Neuronal stem cell (in vitro differentiated cells): Measurements from ENCODE around the gene MYO1C.

Experiments
- DNase-seq: peaks from one replicate; pipeline ENCODE4 v3.0.0-alpha.2; 2013; ENCODE audit warnings: low spot score
- H2AFZ ChIP-seq: one replicate; pipeline ENCODE4 v1.6.1; 2013; ENCODE audit warnings: mild to moderate bottlenecking, low read length, inconsistent platforms
- H2AK5ac ChIP-seq: 2 replicates; pipeline ENCODE4 v1.6.1; 2013; ENCODE audit warnings: low read depth, mild to moderate bottlenecking, inconsistent platforms, low read length, moderate library complexity, mixed read lengths
- H2BK120ac ChIP-seq: 2 replicates; pipeline ENCODE4 v1.6.1; 2013; ENCODE audit warnings: low read depth, mild to moderate bottlenecking, inconsistent platforms, low read length, moderate library complexity, mixed read lengths
- H2BK12ac ChIP-seq: one replicate; pipeline ENCODE4 v1.6.1; 2013; ENCODE audit warnings: low read length, inconsistent platforms
- H2BK15ac ChIP-seq: 2 replicates; pipeline ENCODE4 v1.6.1; 2013; ENCODE audit warnings: mild to moderate bottlenecking, low read length, inconsistent platforms, mixed read lengths
- H2BK5ac ChIP-seq: one replicate; pipeline ENCODE4 v1.6.1; 2013; ENCODE audit warnings: inconsistent platforms, mild to moderate bottlenecking, low read length, moderate library complexity
- H3K14ac ChIP-seq: one replicate; pipeline ENCODE4 v1.6.1; 2013; ENCODE audit warnings: low read length, inconsistent platforms
- H3K18ac ChIP-seq: 2 replicates; pipeline ENCODE4 v1.6.1; 2013; ENCODE audit warnings: low read length, inconsistent platforms
- H3K23ac ChIP-seq: 2 replicates; pipeline ENCODE4 v1.6.1; 2013; ENCODE audit warnings: low read depth, mild to moderate bottlenecking, mixed read lengths, low read length, inconsistent platforms; ENCODE audit not compliant: poor library complexity
- H3K27ac ChIP-seq: replicated peaks from 3 replicates; pipeline ENCODE4 v1.5.1; 2013; ENCODE audit warnings: low read length, inconsistent platforms
- H3K27me3 ChIP-seq, 3 experiments: 2 replicates each; pipeline ENCODE4 v1.6.1; 2013; ENCODE audit warnings: low read length in 3 of 3, mild to moderate bottlenecking in 2 of 3, inconsistent platforms in 1 of 3, low read depth in 1 of 3, mixed read lengths in 1 of 3, moderate library complexity in 1 of 3; ENCODE audit not compliant: control insufficient read depth in 3 of 3, insufficient read depth in 3 of 3
- H3K36me3 ChIP-seq, 2 donors: replicated peaks in 1 of 2; 2 replicates each; pipeline ENCODE4 v1.6.1; 2013; ENCODE audit warnings: low read length in 2 of 2; ENCODE audit not compliant: control insufficient read depth in 2 of 2, insufficient read depth in 2 of 2
- H3K4ac ChIP-seq: 2 replicates; pipeline ENCODE4 v1.6.1; 2013; ENCODE audit warnings: inconsistent platforms, mild to moderate bottlenecking, low read length, moderate library complexity
- H3K4me1 ChIP-seq, 2 donors: 1 replicate in 1 of 2; 2 replicates in 1 of 2; pipeline ENCODE4 v1.6.1; 2013; ENCODE audit warnings: low read length in 2 of 2, low read depth in 1 of 2; ENCODE audit not compliant: control insufficient read depth in 2 of 2, insufficient read depth in 1 of 2
- H3K4me2 ChIP-seq: one replicate; pipeline ENCODE4 v1.6.1; 2013; ENCODE audit warnings: mild to moderate bottlenecking, low read length, inconsistent platforms; ENCODE audit not compliant: insufficient read depth, poor library complexity, severe bottlenecking
- H3K4me3 ChIP-seq, 2 donors: 2 replicates each; pipeline ENCODE4 v1.5.1; 2013; ENCODE audit warnings: low read length in 2 of 2, mild to moderate bottlenecking in 2 of 2, inconsistent platforms in 1 of 2, moderate library complexity in 1 of 2
- H3K79me1 ChIP-seq: one replicate; pipeline ENCODE4 v1.6.1; 2013; ENCODE audit warnings: low read depth, mild to moderate bottlenecking, inconsistent platforms, low read length, moderate library complexity
- H3K9ac ChIP-seq: one replicate; pipeline ENCODE4 v1.6.1; 2013; ENCODE audit warnings: mild to moderate bottlenecking, low read depth, low read length, inconsistent platforms; ENCODE audit not compliant: poor library complexity
- H3K9me3 ChIP-seq, 2 donors: replicated peaks in 1 of 2; 2 replicates each; pipeline versions ENCODE3 to v1.6.1; 2013; ENCODE audit warnings: low read length in 2 of 2, mild to moderate bottlenecking in 2 of 2, inconsistent platforms in 1 of 2, low read depth in 1 of 2, mixed read lengths in 1 of 2, moderate library complexity in 1 of 2; ENCODE audit not compliant: control insufficient read depth in 2 of 2, insufficient read depth in 1 of 2
- H4K8ac ChIP-seq: one replicate; pipeline ENCODE4 v1.6.1; 2013; ENCODE audit warnings: low read depth, mild to moderate bottlenecking, inconsistent platforms, low read length, moderate library complexity
- H4K91ac ChIP-seq: one replicate; pipeline ENCODE4 v1.6.1; 2013; ENCODE audit warnings: low read length, low read depth, mild to moderate bottlenecking, inconsistent platforms; ENCODE audit not compliant: poor library complexity
- WGBS, 2 donors: extraction: QIAGEN DNeasy Blood & Tissue Kit; methylation state at CpG; one replicate each; pipeline ENCODE4 v1.1.7; 2013; ENCODE audit warnings: missing lambda C conversion rate in 2 of 2, mixed read lengths in 1 of 2; ENCODE audit not compliant: insufficient read length in 2 of 2, insufficient replicate concordance in 1 of 2; ENCODE audit errors: extremely low coverage in 2 of 2; 5-methylcytosine and 5-hydroxymethylcytosine counted together

Gene MYO1C

GRCh38 chr17:1506649-1507267 is 14.3 kb upstream of the MYO1C start:
- Histone ChIP-seq H2AK5ac (peak overlapping the region; percentile 59), H3K9me3 (no peaks in the 10 kb centered on the region), H2AFZ (no peak overlapping the region), H3K36me3 (peaks cover 3 to 12% of the 10 kb centered on the region in 2 donors), H3K4me2 (no peak overlapping the region), H3K27me3 (no peaks in the 10 kb centered on the region), H3K27ac (no peak overlapping the region), H3K18ac (no peak overlapping the region), H3K79me1 (no peaks in the 10 kb centered on the region), H3K4me3 (no peak overlapping the region), H2BK120ac (peak overlapping the region; percentile 81), H3K9ac (peak overlapping the region; percentile 32), H4K8ac (no peak overlapping the region), H4K91ac (no peak overlapping the region), H2BK5ac (no peak overlapping the region), H3K4ac (no peak overlapping the region), H3K23ac (no peak overlapping the region), H2BK15ac (no peak overlapping the region), H3K4me1 (peaks cover 0 to 8% of the 10 kb centered on the region in 2 donors), H3K14ac (no peak overlapping the region), H2BK12ac (no peak overlapping the region)
- DNase-seq, result no peak
- no CpG with 5 or more reads among the region's 13 CpGs for WGBS, 2 donors

GRCh38 chr17:1505586-1505985 is 13.1 kb upstream of the MYO1C start:
- no peak overlapping the region for H3K14ac ChIP-seq
- H2BK5ac ChIP-seq, result no peak overlapping the region
- H3K9ac ChIP-seq, result peak overlapping the region; percentile 68
- H4K8ac ChIP-seq, result peak overlapping the region; percentile 77
- peak overlapping the region; percentile 92 for H2AK5ac ChIP-seq
- H3K4me3 ChIP-seq, result no peak overlapping the region
- H2BK12ac ChIP-seq, result peak overlapping the region; percentile 32
- peaks cover 3 to 12% of the 10 kb centered on the region in 2 donors for H3K36me3 ChIP-seq
- peak overlapping the region; percentile 56 for H3K27ac ChIP-seq
- H3K9me3 ChIP-seq, result no peaks in the 10 kb centered on the region
- no peak overlapping the region for H3K4ac ChIP-seq
- H2BK120ac ChIP-seq, result no peak overlapping the region
- no peak overlapping the region for H3K23ac ChIP-seq
- H2BK15ac ChIP-seq, result no peak overlapping the region
- H3K79me1 ChIP-seq, result no peaks in the 10 kb centered on the region
- peak overlapping the region; percentile 14 for H3K4me2 ChIP-seq
- H2AFZ ChIP-seq, result no peak overlapping the region
- peaks cover 0 to 5% of the 10 kb centered on the region in 2 donors for H3K4me1 ChIP-seq
- DNase-seq, result no peak
- H3K27me3 ChIP-seq, result no peaks in the 10 kb centered on the region
- no CpG with 5 or more reads among the region's 5 CpGs for WGBS, 2 donors
- H4K91ac ChIP-seq, result peak overlapping the region; percentile 97
- H3K18ac ChIP-seq, result peak overlapping the region; percentile 77

GRCh38 chr17:1504866-1505265 is 12.4 kb upstream of the MYO1C start:
- H2AFZ ChIP-seq, result no peak overlapping the region
- H2BK5ac ChIP-seq, result no peak overlapping the region
- no peak overlapping the region for H3K4me2 ChIP-seq
- no peak overlapping the region for H4K8ac ChIP-seq
- no peak overlapping the region for H2BK12ac ChIP-seq
- peaks cover 0 to 5% of the 10 kb centered on the region in 2 donors for H3K4me1 ChIP-seq
- no peak overlapping the region for H3K14ac ChIP-seq
- peaks cover 3 to 12% of the 10 kb centered on the region in 2 donors for H3K36me3 ChIP-seq
- no peak overlapping the region for H3K23ac ChIP-seq
- H3K9ac ChIP-seq, result no peak overlapping the region
- H3K18ac ChIP-seq, result no peak overlapping the region
- no peaks in the 10 kb centered on the region for H3K79me1 ChIP-seq
- WGBS, 2 donors, result no CpG with 5 or more reads among the region's 3 CpGs
- H2AK5ac ChIP-seq, result peak overlapping the region; percentile 92
- H3K4ac ChIP-seq, result no peak overlapping the region
- H2BK15ac ChIP-seq, result no peak overlapping the region
- DNase-seq, result no peak
- H4K91ac ChIP-seq, result no peak overlapping the region
- no peak overlapping the region for H3K4me3 ChIP-seq
- H3K9me3 ChIP-seq, result no peaks in the 10 kb centered on the region
- H3K27ac ChIP-seq, result no peak overlapping the region
- H2BK120ac ChIP-seq, result no peak overlapping the region
- H3K27me3 ChIP-seq, result no peaks in the 10 kb centered on the region

- H2AK5ac ChIP-seq, result no peak overlapping the region
- H3K14ac ChIP-seq, result no peak overlapping the region
- H3K4me2 ChIP-seq, result no peak overlapping the region
- no peak overlapping the region for H2BK12ac ChIP-seq
- no peaks in the 10 kb centered on the region for H3K79me1 ChIP-seq
- no CpG with 5 or more reads among the region's 10 CpGs for WGBS, 2 donors
- H3K9me3 ChIP-seq, result no peaks in the 10 kb centered on the region
- H3K36me3 ChIP-seq, result peaks cover 3 to 7% of the 10 kb centered on the region in 2 donors
- no peak overlapping the region for H2BK15ac ChIP-seq
- H3K23ac ChIP-seq, result no peak overlapping the region
- DNase-seq, result no peak
- H2BK5ac ChIP-seq, result no peak overlapping the region
- no peak overlapping the region for H3K9ac ChIP-seq
- H3K27me3 ChIP-seq, result no peaks in the 10 kb centered on the region
- peaks cover 0 to 5% of the 10 kb centered on the region in 2 donors for H3K4me1 ChIP-seq
- H3K27ac ChIP-seq, result no peak overlapping the region
- no peak overlapping the region for H3K18ac ChIP-seq
- H2BK120ac ChIP-seq, result no peak overlapping the region
- H2AFZ ChIP-seq, result no peak overlapping the region
- no peak overlapping the region for H3K4ac ChIP-seq
- no peak overlapping the region for H4K8ac ChIP-seq
- no peak overlapping the region for H4K91ac ChIP-seq
- no peak overlapping the region for H3K4me3 ChIP-seq
Measured at GRCh38 chr17:1503699-1504098, 11.2 kb upstream of the MYO1C start.
